Keratinocyte (primary cell): Measurements from ENCODE around the gene NR1H2. TPM values are rescaled to one million over a fixed set of nuclear protein-coding genes. Genes with fewer than 3 reads are reported as not detected.

Experiments used
- DNase-seq: peaks from one replicate; pipeline ENCODE4 v3.0.0-alpha.2; 2011; ENCODE audit warnings: low read depth, missing footprints, low spot score
- FAIRE-seq: peaks from 2 replicates; lab custom pipeline; 2011; peaks lifted over from hg19 to GRCh38; lab: Jason Lieb, UNC
- H2AFZ ChIP-seq: 2 replicates; pipeline ENCODE4 v1.6.0; 2012; ENCODE audit warnings: low read length, control low read depth, inconsistent platforms; ENCODE audit not compliant: control insufficient read depth
- H3K27ac ChIP-seq: 2 replicates; pipeline ENCODE4 v1.5.1; 2011; ENCODE audit warnings: low read length; ENCODE audit not compliant: control insufficient read depth, insufficient read depth
- H3K27me3 ChIP-seq: 3 replicates; pipeline ENCODE4 v1.6.0; 2011; ENCODE audit warnings: low read length; ENCODE audit not compliant: control insufficient read depth, insufficient read depth; ENCODE audit errors: extremely low read depth
- H3K36me3 ChIP-seq, 2 experiments: 2 replicates in 1 of 2; 3 replicates in 1 of 2; pipeline ENCODE4 v1.5.1; 2011; ENCODE audit warnings: low read length in 2 of 2, mild to moderate bottlenecking in 1 of 2; ENCODE audit not compliant: control insufficient read depth in 2 of 2, insufficient read depth in 2 of 2; ENCODE audit errors: extremely low read depth in 1 of 2
- H3K4me1 ChIP-seq: 3 replicates; pipeline ENCODE4 v1.5.1; 2011; ENCODE audit warnings: low read length; ENCODE audit not compliant: control insufficient read depth, insufficient read depth; ENCODE audit errors: extremely low read depth
- H3K4me2 ChIP-seq: 3 replicates; pipeline ENCODE4 v1.6.0; 2011; ENCODE audit warnings: low read depth, low read length; ENCODE audit not compliant: control insufficient read depth, insufficient read depth; ENCODE audit errors: extremely low read depth
- H3K4me3 ChIP-seq, 3 experiments: fragments of 200-600 bp in 1 of 3; sonication (generic) in 1 of 3; 2 replicates in 2 of 3; 3 replicates in 1 of 3; pipeline ENCODE4 v1.5.1; 2011 to 2016; ENCODE audit warnings: low read length in 3 of 3, mild to moderate bottlenecking in 3 of 3, control low read depth in 2 of 3, inconsistent platforms in 1 of 3, low read depth in 1 of 3, mixed read lengths in 1 of 3, mixed run types in 1 of 3, moderate library complexity in 1 of 3; ENCODE audit not compliant: control insufficient read depth in 2 of 3, insufficient read depth in 2 of 3; ENCODE audit errors: extremely low read depth in 1 of 3
- H3K79me2 ChIP-seq: 2 replicates; pipeline ENCODE4 v1.6.0; 2012; ENCODE audit warnings: low read length; ENCODE audit not compliant: control insufficient read depth, insufficient read depth
- H3K9ac ChIP-seq: 3 replicates; pipeline ENCODE4 v1.6.0; 2011; ENCODE audit warnings: low read length; ENCODE audit not compliant: control insufficient read depth, insufficient read depth; ENCODE audit errors: extremely low read depth
- H3K9me1 ChIP-seq: 3 replicates; pipeline ENCODE4 v1.6.0; 2011; ENCODE audit warnings: low read length; ENCODE audit not compliant: control insufficient read depth, insufficient read depth; ENCODE audit errors: extremely low read depth
- H3K9me3 ChIP-seq: 2 replicates; pipeline ENCODE4 v1.5.1; 2012; ENCODE audit warnings: low read depth, low read length; ENCODE audit not compliant: control insufficient read depth
- H4K20me1 ChIP-seq: 3 replicates; pipeline ENCODE4 v1.6.0; 2011; ENCODE audit warnings: low read length; ENCODE audit not compliant: control insufficient read depth, insufficient read depth; ENCODE audit errors: extremely low read depth
- EZH2 ChIP-seq: IDR thresholded peaks from one replicate; pipeline ENCODE4 v1.6.1; 2012; ENCODE audit warnings: inconsistent platforms, mild to moderate bottlenecking, low read length, moderate library complexity
- dilution Hi-C: fragments of 300-500 bp; cut with MboI; formaldehyde crosslinking; loops from one replicate; pipeline ENCODE4 v1.7.0; 2020; ENCODE audit warnings: low sequenced_read_pairs; ENCODE audit not compliant: extremely low pct_ligation_motif_present
- polyA plus RNA-seq, 5 experiments: library from polyadenylated mRNA; depleted of rRNA in 3 of 5; stranded (reverse) in 3 of 5; stranded (forward) in 1 of 5; unstranded in 1 of 5; fragments of >200 nt; gene quantifications; 1 replicate in 1 of 5; 2 replicates in 3 of 5; 3 replicates in 1 of 5; pipeline versions ENCODE4 v1.2.1 to v1.2.3, GENCODE V29; 2011 to 2012; ENCODE audit warnings: missing spikeins in 2 of 5, low read depth in 1 of 5, low replicate concordance in 1 of 5
- TF ChIP-seq, protein P1 (sequence below), 3 experiments: IDR thresholded peaks in 1 of 3; conservative IDR thresholded peaks in 1 of 3; optimal IDR thresholded peaks in 1 of 3; 2 replicates in 2 of 3; 3 replicates in 1 of 3; pipeline versions ENCODE3 to v1.5.1; 2011; ENCODE audit warnings: low read length in 3 of 3, mild to moderate bottlenecking in 3 of 3, moderate library complexity in 2 of 3, control low read depth in 1 of 3, inconsistent platforms in 1 of 3; ENCODE audit not compliant: insufficient read depth in 2 of 3; ENCODE audit errors: extremely low read depth in 1 of 3

The NR1H2 gene
- polyA plus RNA-seq, 1 donor (not counting 4 experiments of a cell fraction or from before 2014, with no cell fraction given), result 19.5 TPM

DNA sequence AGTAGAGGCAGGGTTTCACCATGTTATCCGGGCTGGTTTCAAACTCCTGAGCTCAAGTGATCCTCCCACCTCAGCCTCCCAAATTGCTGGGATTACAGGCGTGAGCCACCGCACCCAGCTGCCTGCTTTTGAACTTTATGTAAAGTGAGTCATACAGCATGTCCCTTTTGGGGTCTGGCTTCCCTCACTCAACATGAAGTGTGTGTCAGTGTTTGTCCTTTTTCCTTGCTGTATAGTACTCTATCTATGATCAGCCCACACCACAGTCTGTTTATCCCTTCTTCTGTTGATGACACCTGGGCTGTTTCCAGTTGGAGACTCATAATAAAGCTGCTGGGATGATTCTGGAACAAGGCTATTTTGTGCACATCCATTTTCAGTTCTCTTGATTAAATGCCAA, 44.6 kb downstream of the NR1H2 start:
- peaks cover 18% of the 10 kb centered on the region for H3K27me3 ChIP-seq

DNA sequence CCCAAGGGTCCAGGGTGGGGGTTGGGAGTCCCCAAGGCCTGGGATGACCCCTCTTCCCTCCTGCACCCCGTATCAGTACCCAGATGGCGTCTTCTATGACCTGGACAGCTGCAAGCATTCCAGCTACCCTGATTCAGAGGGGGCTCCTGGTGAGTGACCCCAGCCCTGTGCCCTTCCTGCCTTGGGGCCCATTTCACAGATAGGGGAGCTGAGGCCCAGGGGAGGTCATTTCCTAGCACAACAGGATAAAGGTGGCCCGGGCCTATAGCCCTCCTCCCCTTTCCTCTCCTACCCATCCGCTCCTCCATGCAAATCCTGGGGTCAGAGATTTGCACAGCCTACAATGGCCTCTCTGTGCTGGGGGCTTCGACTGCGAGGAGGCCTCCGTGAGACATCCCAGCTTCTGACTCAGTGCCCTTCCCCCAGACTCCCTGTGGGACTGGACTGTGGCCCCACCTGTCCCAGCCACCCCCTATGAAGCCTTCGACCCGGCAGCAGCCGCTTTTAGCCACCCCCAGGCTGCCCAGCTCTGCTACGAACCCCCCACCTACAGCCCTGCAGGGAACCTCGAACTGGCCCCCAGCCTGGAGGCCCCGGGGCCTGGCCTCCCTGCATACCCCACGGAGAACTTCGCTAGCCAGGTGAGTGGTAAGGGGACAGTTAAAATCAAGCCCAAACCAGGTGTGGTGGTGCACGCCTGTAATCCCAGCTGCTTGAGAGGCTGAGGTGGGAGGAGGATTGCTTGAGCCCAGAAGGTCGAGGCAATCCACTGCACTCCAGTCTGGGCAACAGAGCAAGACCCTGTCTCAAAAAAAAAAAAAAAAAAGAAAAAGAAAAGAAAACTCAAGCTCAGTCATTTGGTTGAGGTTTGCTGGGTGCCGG, 46.4 kb downstream of the NR1H2 start:
- peaks cover 18% of the 10 kb centered on the region for H3K27me3 ChIP-seq
- DNase-seq, result no peak
- H3K79me2 ChIP-seq, result no peaks in the 10 kb centered on the region
- H3K4me3 ChIP-seq, result no peak overlapping the region
- no peak for TF ChIP-seq EZH2
- TF ChIP-seq, protein P1, sequence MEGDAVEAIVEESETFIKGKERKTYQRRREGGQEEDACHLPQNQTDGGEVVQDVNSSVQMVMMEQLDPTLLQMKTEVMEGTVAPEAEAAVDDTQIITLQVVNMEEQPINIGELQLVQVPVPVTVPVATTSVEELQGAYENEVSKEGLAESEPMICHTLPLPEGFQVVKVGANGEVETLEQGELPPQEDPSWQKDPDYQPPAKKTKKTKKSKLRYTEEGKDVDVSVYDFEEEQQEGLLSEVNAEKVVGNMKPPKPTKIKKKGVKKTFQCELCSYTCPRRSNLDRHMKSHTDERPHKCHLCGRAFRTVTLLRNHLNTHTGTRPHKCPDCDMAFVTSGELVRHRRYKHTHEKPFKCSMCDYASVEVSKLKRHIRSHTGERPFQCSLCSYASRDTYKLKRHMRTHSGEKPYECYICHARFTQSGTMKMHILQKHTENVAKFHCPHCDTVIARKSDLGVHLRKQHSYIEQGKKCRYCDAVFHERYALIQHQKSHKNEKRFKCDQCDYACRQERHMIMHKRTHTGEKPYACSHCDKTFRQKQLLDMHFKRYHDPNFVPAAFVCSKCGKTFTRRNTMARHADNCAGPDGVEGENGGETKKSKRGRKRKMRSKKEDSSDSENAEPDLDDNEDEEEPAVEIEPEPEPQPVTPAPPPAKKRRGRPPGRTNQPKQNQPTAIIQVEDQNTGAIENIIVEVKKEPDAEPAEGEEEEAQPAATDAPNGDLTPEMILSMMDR (optimal IDR thresholded peaks at IDR 0.05 in 1 of 3, IDR thresholded peaks at IDR 0.05 in 1 of 3, conservative IDR thresholded peaks at IDR 0.05 in 1 of 3; ENCODE audit: extremely low read depth in 1 of 3, insufficient read depth in 2 of 3, low read length in 3 of 3), result no peak
- no peak overlapping the region for H3K27ac ChIP-seq
- no peak overlapping the region for H2AFZ ChIP-seq
- dilution Hi-C loops, result no loop called here
- no peaks in the 10 kb centered on the region for H4K20me1 ChIP-seq
- H3K4me2 ChIP-seq, result no peak overlapping the region
- H3K36me3 ChIP-seq, result no peaks in the 10 kb centered on the region
- no peaks in the 10 kb centered on the region for H3K4me1 ChIP-seq
- H3K9me1 ChIP-seq, result no peaks in the 10 kb centered on the region
- H3K9ac ChIP-seq, result no peak overlapping the region
- FAIRE-seq, result no peak
- no peaks in the 10 kb centered on the region for H3K9me3 ChIP-seq

More for the DNA sequence above, 44.6 kb downstream of the NR1H2 start:
- H4K20me1 ChIP-seq, result no peaks in the 10 kb centered on the region
- DNase-seq, result no peak
- no peak overlapping the region for H3K4me2 ChIP-seq
- H3K9ac ChIP-seq, result no peak overlapping the region
- no peak overlapping the region for H2AFZ ChIP-seq
- FAIRE-seq, result no peak
- no peaks in the 10 kb centered on the region for H3K9me3 ChIP-seq
- TF ChIP-seq, protein P1 (optimal IDR thresholded peaks at IDR 0.05 in 1 of 3, IDR thresholded peaks at IDR 0.05 in 1 of 3, conservative IDR thresholded peaks at IDR 0.05 in 1 of 3; ENCODE audit: extremely low read depth in 1 of 3, insufficient read depth in 2 of 3, low read length in 3 of 3), result no peak
- TF ChIP-seq EZH2, result no peak
- H3K79me2 ChIP-seq, result no peaks in the 10 kb centered on the region
- H3K27ac ChIP-seq, result no peak overlapping the region
- H3K4me1 ChIP-seq, result no peaks in the 10 kb centered on the region
- H3K36me3 ChIP-seq, result no peaks in the 10 kb centered on the region
- dilution Hi-C loops, result no loop called here
- no peaks in the 10 kb centered on the region for H3K9me1 ChIP-seq
- no peak overlapping the region for H3K4me3 ChIP-seq
